GM08714 (cell line): ENCODE measurements around the gene SLC26A3.

Experiments
- H3K4me3 ChIP-seq: fragments of 200-500 bp; sonication (Bioruptor generic); 2 replicates; pipeline ENCODE4 v1.5.1; 2014; ENCODE audit warnings: mild to moderate bottlenecking, low read length, inconsistent platforms
- ZNF274 ChIP-seq: IDR thresholded peaks from 2 replicates; pipeline ENCODE4 v1.6.1; 2012; ENCODE audit warnings: mild to moderate bottlenecking, low read depth, low read length

The SLC26A3 gene

GRCh38 chr7:107789647-107790046 is 13.4 kb downstream of the SLC26A3 start:
- TF ChIP-seq ZNF274, result no peak

GRCh38 chr7:107788662-107789061 is 14.4 kb downstream of the SLC26A3 start:
- no peak for TF ChIP-seq ZNF274
- H3K4me3 ChIP-seq, result no peak overlapping the region

More at GRCh38 chr7:107789647-107790046, 13.4 kb downstream of the SLC26A3 start:
- H3K4me3 ChIP-seq, result no peak overlapping the region

- no peak overlapping the region for H3K4me3 ChIP-seq
- no peak for TF ChIP-seq ZNF274
These were observed 14.8 kb downstream of the SLC26A3 start for GRCh38 chr7:107788216-107788615.

- no peak overlapping the region for H3K4me3 ChIP-seq
- TF ChIP-seq ZNF274, result no peak
These were observed 17.1 kb downstream of the SLC26A3 start for GRCh38 chr7:107785926-107786325.

- TF ChIP-seq ZNF274, result no peak
- no peak overlapping the region for H3K4me3 ChIP-seq
These were observed 17.9 kb downstream of the SLC26A3 start for GRCh38 chr7:107785170-107785569.

- H3K4me3 ChIP-seq, result no peak overlapping the region
- no peak for TF ChIP-seq ZNF274
These were observed 19.4 kb downstream of the SLC26A3 start for GRCh38 chr7:107783648-107784047.

GRCh38 chr7:107782374-107782773 is 20.6 kb downstream of the SLC26A3 start:
- no peak overlapping the region for H3K4me3 ChIP-seq
- no peak for TF ChIP-seq ZNF274

GRCh38 chr7:107779647-107780099 is 23.4 kb downstream of the SLC26A3 start:
- no peak overlapping the region for H3K4me3 ChIP-seq
- TF ChIP-seq ZNF274, result no peak

- no peak overlapping the region for H3K4me3 ChIP-seq
- TF ChIP-seq ZNF274, result no peak
These were observed 24.7 kb downstream of the SLC26A3 start for GRCh38 chr7:107778283-107778682.

- TF ChIP-seq ZNF274, result no peak
- no peak overlapping the region for H3K4me3 ChIP-seq
These were observed 25.3 kb downstream of the SLC26A3 start for GRCh38 chr7:107777702-107778101.

GRCh38 chr7:107773027-107773426 is 30.0 kb downstream of the SLC26A3 start:
- no peak overlapping the region for H3K4me3 ChIP-seq

GRCh38 chr7:107768263-107768662 is 34.8 kb downstream of the SLC26A3 start:
- no peak overlapping the region for H3K4me3 ChIP-seq
- no peak for TF ChIP-seq ZNF274

More at GRCh38 chr7:107773027-107773426, 30.0 kb downstream of the SLC26A3 start:
- no peak for TF ChIP-seq ZNF274

GRCh38 chr7:107767391-107767790 is 35.6 kb downstream of the SLC26A3 start:
- no peak overlapping the region for H3K4me3 ChIP-seq
- no peak for TF ChIP-seq ZNF274

GRCh38 chr7:107758667-107759066 is 44.4 kb downstream of the SLC26A3 start:
- TF ChIP-seq ZNF274, result no peak
- no peak overlapping the region for H3K4me3 ChIP-seq

GRCh38 chr7:107754642-107755041 is 48.4 kb downstream of the SLC26A3 start:
- H3K4me3 ChIP-seq, result no peak overlapping the region
- TF ChIP-seq ZNF274, result no peak

- no peak for TF ChIP-seq ZNF274
- no peak overlapping the region for H3K4me3 ChIP-seq
These were observed 51.9 kb downstream of the SLC26A3 start for GRCh38 chr7:107751113-107751512.
